AG10803 (cell line): ENCODE data around the gene CCDC198.

Experiments used
- DNase-seq: peaks from one replicate; pipeline ENCODE4 v3.0.0; 2010; ENCODE audit warnings: low read depth
- H3K4me3 ChIP-seq: 2 replicates; pipeline ENCODE4 v1.5.1; 2011; ENCODE audit warnings: mild to moderate bottlenecking, low read length, control low read depth
- TF ChIP-seq, protein P1 (sequence below): conservative IDR thresholded peaks from 2 replicates; pipeline ENCODE4 v1.5.1; 2011; ENCODE audit warnings: mild to moderate bottlenecking, low read length, control low read depth, inconsistent platforms

The CCDC198 gene

DNA sequence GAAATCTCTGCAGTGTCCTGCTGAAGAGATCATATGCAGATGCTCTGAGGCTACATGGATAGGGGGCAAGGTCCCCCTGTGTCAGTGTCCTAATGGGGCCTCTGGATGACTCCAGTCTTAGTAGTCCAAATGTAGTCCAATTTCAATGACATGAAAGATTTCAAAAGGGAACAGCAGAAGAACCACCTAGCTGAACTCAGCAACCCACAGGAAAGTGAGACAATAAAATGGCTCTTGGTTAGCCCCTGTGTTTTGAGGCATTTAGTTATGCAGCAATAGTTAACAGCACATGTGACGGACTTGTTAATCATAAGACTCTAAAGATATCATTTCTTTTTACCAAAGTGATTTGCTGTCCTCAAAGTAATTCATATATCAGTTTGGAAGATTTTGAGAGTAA is 22.7 kb downstream of the CCDC198 start:
- TF ChIP-seq, protein P1, sequence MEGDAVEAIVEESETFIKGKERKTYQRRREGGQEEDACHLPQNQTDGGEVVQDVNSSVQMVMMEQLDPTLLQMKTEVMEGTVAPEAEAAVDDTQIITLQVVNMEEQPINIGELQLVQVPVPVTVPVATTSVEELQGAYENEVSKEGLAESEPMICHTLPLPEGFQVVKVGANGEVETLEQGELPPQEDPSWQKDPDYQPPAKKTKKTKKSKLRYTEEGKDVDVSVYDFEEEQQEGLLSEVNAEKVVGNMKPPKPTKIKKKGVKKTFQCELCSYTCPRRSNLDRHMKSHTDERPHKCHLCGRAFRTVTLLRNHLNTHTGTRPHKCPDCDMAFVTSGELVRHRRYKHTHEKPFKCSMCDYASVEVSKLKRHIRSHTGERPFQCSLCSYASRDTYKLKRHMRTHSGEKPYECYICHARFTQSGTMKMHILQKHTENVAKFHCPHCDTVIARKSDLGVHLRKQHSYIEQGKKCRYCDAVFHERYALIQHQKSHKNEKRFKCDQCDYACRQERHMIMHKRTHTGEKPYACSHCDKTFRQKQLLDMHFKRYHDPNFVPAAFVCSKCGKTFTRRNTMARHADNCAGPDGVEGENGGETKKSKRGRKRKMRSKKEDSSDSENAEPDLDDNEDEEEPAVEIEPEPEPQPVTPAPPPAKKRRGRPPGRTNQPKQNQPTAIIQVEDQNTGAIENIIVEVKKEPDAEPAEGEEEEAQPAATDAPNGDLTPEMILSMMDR, result no peak
- DNase-seq, result no peak
- H3K4me3 ChIP-seq, result no peak overlapping the region

DNA sequence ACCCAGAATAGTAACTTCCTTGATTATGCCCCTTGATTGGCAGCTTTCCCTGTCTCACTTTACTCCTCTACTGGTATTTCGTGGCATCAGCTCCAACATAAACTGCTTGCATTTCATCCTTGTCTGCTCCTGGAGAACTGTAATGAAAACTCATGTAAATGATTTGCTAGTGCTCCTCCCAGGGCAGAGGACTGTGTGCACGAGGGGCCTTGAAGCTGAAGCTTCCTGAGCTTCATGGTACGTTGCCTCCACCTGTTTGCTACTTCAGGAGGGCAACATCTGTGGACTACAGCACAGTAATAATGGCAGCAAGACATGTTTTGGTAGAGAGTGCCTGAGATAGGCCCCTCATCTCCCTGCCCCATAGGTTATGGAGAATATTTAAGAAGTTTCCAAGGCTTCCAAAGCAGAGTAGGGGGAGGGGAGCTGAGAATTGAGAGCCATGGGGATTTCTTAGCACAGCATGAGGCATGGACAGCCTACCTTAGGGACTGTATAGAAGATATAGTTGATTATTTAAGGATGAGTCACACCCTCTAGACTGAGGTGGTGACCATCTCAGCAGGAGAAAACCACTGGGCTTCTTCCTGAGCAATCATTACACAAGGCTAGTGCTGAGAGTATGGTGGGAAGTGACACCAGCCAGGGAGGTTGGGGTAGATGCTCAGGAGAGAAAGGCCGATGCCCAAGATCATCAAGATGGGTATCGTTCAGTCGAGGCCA is 29.5 kb downstream of the CCDC198 start:
- DNase-seq, result no peak
- H3K4me3 ChIP-seq, result no peak overlapping the region
- TF ChIP-seq, protein P1, result no peak

DNA sequence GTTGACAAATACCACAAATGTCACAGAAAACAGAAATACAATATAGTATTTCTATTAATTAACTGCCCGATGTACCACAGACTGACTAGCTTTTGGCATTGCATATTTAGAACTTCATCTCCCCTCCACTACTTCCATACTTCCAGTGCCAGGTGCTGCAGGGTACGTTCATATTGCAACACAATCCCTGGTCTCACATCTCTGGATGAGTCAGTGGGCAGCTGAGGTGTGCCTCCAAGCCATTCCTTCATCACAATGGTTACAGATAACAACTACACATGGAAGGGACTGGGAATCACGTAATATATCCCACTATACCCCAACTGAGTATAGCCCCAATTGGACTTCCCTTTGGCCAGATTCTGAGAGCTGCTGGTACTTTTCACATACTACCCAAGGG is 31.1 kb downstream of the CCDC198 start:
- no peak for DNase-seq
- TF ChIP-seq, protein P1, result no peak
- H3K4me3 ChIP-seq, result no peak overlapping the region

DNA sequence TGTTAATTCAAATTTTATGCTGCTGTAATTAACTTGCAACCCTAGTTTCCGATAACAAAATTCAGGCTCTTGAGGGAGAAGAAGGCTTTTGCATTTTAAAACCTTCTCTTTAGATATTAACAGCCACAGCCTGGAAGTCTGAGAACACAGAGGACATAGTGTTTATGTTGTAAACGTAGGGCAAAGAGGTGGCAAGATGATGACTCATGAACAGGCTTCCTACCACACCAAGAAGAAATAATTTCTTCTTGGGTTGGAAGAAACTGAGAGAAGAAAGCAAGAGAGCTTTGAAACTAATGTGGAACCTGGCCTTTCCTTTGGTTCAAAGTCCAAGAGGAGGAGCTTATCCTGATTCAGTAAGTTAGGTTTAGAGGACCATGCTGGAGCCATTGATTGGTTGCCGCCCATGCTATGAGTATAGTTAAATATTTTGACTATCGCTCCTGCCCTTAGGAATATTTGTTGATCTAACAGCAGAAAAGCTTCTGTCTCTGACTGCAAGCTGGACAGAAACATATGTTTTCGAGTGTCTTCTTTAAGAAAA is 31.8 kb downstream of the CCDC198 start:
- no peak for DNase-seq
- TF ChIP-seq, protein P1, result no peak
- H3K4me3 ChIP-seq, result no peak overlapping the region

DNA sequence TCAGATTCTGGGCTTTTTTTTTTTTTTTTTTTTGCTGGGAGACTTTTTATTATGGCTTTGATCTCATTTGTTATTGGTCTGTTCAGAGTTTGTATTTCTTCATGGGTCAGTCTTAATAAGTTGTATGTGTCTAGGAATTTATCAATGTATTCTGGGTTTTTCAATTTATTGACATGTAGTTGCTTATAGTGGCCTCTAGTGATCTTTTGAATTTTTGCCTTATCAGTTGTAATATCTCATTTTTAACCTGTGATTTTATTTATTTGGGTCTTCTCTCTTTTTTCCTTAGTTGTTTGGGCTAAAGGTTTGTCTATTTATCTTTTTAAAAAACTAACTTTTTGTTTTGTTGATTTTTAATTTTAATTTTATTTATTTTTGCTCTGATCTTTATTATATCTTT is 57.7 kb downstream of the CCDC198 start:
- TF ChIP-seq, protein P1, result no peak
- H3K4me3 ChIP-seq, result no peak overlapping the region
- DNase-seq, result no peak

DNA sequence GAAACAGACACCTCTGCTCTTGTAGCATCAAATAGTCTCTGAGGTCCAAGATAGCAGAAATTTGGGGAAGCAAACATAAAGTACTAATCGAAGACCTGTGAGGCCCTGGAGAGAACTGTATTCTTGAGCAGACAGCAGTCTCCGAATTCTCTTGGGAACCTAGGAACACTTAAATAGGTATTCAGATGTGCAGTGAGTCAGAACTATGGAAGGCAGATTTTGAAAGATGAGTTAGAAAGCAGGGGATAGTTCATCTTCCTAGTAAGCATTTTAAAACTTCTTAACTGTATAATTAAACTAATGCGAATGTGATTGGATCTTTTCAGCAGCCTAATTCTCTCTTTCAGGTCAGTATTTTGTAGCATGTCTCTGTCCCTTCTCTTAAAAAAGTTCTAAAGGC is 72.7 kb downstream of the CCDC198 start:
- peak; percentile 4 for DNase-seq
- TF ChIP-seq, protein P1, result no peak

DNA sequence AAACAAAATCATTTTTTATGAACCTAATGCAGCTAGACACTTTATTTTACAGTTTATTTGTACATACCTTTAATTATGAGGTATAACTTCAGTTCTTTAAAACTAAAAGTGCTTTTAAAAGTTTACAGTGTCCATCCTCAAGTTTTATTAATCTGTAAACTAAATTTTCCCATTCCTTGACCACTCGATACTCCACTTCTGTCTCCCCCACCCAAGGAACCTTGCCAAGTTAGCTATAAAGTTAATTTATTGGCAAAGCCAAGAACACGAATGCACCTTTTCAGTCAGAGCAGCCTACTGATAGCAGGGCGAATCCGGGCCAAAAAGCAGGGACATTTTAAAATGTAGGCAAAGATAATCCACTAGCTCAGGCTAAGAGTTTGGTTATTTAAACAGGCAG is 73.6 kb downstream of the CCDC198 start:
- TF ChIP-seq, protein P1, result no peak
- no peak for DNase-seq
- no peak overlapping the region for H3K4me3 ChIP-seq

More for the DNA sequence above, 72.7 kb downstream of the CCDC198 start:
- no peak overlapping the region for H3K4me3 ChIP-seq
